NCI-H2107 treated with DMSO at 0.1 percent for 48 hours (cell line): Measurements from ENCODE around the gene SORBS1.

Source experiments
- DNase-seq: peaks from one replicate; lab custom pipeline; 2025; ENCODE audit not compliant: unreplicated experiment; lab: John Stamatoyannopoulos, UW

The SORBS1 gene

GRCh38 chr10:95566136-95566535 is 5.0 kb upstream of the SORBS1 start:
- DNase-seq: no peak

- DNase-seq: no peak
Measured at GRCh38 chr10:95565336-95565735, 4.2 kb upstream of the SORBS1 start.

- no peak for DNase-seq
Measured at GRCh38 chr10:95564291-95564690, 3.1 kb upstream of the SORBS1 start.

- DNase-seq: no peak
Measured at GRCh38 chr10:95562341-95562965, 1.3 kb upstream of the SORBS1 start.

GRCh38 chr10:95561864-95562177 is 650 bp upstream of the SORBS1 start:
- no peak for DNase-seq

- no peak for DNase-seq
Measured at GRCh38 chr10:95560278-95561176, 644 bp downstream of the SORBS1 start.

- no peak for DNase-seq
Measured at GRCh38 chr10:95559896-95560277, 1.3 kb downstream of the SORBS1 start.

GRCh38 chr10:95559471-95559870 is 1.7 kb downstream of the SORBS1 start:
- no peak for DNase-seq

GRCh38 chr10:95558593-95559320 is 2.4 kb downstream of the SORBS1 start:
- no peak for DNase-seq

GRCh38 chr10:95556994-95557767 is 4.0 kb downstream of the SORBS1 start:
- DNase-seq: no peak

GRCh38 chr10:95553674-95554073 is 7.5 kb downstream of the SORBS1 start:
- no peak for DNase-seq

- DNase-seq: no peak
Measured at GRCh38 chr10:95552679-95553342, 8.4 kb downstream of the SORBS1 start.

GRCh38 chr10:95550073-95550672 is 11.0 kb downstream of the SORBS1 start:
- no peak for DNase-seq

GRCh38 chr10:95547791-95548435 is 13.3 kb downstream of the SORBS1 start:
- DNase-seq: no peak

GRCh38 chr10:95547197-95547596 is 14.0 kb downstream of the SORBS1 start:
- DNase-seq: no peak

- no peak for DNase-seq
Measured at GRCh38 chr10:95545981-95546380, 15.2 kb downstream of the SORBS1 start.

GRCh38 chr10:95544783-95545500 is 16.2 kb downstream of the SORBS1 start:
- no peak for DNase-seq

- DNase-seq: no peak
Measured at GRCh38 chr10:95543459-95543858, 17.7 kb downstream of the SORBS1 start.

- DNase-seq: no peak
Measured at GRCh38 chr10:95542761-95543160, 18.4 kb downstream of the SORBS1 start.
